DND-41 (cell line): ENCODE results near the gene CFAP73.

Experiments used
- ATAC-seq: fragments of 200-7000 bp; cut with Tn5 transposase; 3 replicates; pipeline ENCODE4 v1.9.1; 2021; ENCODE audit warnings: low read depth; ENCODE audit not compliant: insufficient read depth
- DNase-seq: peaks from one replicate; pipeline ENCODE4 v3.0.0-alpha.2; 2020
- H2AFZ ChIP-seq: 2 replicates; pipeline ENCODE4 v1.6.0; 2012; ENCODE audit warnings: low read depth, low read length
- H3K27ac ChIP-seq: 2 replicates; pipeline ENCODE4 v1.5.1; 2012; ENCODE audit warnings: low read length, inconsistent platforms
- H3K27me3 ChIP-seq: fragments of 200-600 bp; sonication (generic); 2 replicates; pipeline ENCODE4 v1.6.0; 2012; ENCODE audit warnings: low read length, mild to moderate bottlenecking, inconsistent platforms; ENCODE audit not compliant: insufficient read depth, poor library complexity
- H3K36me3 ChIP-seq: 2 replicates; pipeline ENCODE4 v1.5.1; 2012; ENCODE audit warnings: low read length, inconsistent platforms; ENCODE audit not compliant: insufficient read depth
- H3K4me1 ChIP-seq: 2 replicates; pipeline ENCODE4 v1.5.1; 2012; ENCODE audit warnings: mild to moderate bottlenecking, low read length; ENCODE audit not compliant: insufficient read depth
- H3K4me2 ChIP-seq: 2 replicates; pipeline ENCODE4 v1.6.0; 2012; ENCODE audit warnings: mild to moderate bottlenecking, moderate library complexity, low read length, inconsistent platforms; ENCODE audit not compliant: insufficient read depth
- H3K4me3 ChIP-seq, 2 experiments: fragments of 200-600 bp in 1 of 2; shearing (Covaris generic) in 1 of 2; 2 replicates each; pipeline ENCODE4 v1.5.1; 2012 to 2016; ENCODE audit warnings: inconsistent platforms in 2 of 2, low read length in 2 of 2, mild to moderate bottlenecking in 2 of 2, low read depth in 1 of 2, moderate library complexity in 1 of 2
- H3K79me2 ChIP-seq: 2 replicates; pipeline ENCODE4 v1.6.0; 2012; ENCODE audit warnings: low read length, inconsistent platforms; ENCODE audit not compliant: insufficient read depth
- H3K9ac ChIP-seq: 2 replicates; pipeline ENCODE4 v1.6.0; 2012; ENCODE audit warnings: low read depth, mild to moderate bottlenecking, inconsistent platforms, low read length, moderate library complexity
- H3K9me3 ChIP-seq: 2 replicates; pipeline ENCODE4 v1.5.1; 2012; ENCODE audit warnings: low read length, moderate library complexity, mild to moderate bottlenecking, inconsistent platforms; ENCODE audit not compliant: insufficient read depth, severe bottlenecking
- H4K20me1 ChIP-seq: 2 replicates; pipeline ENCODE4 v1.6.0; 2012; ENCODE audit warnings: low read length; ENCODE audit not compliant: insufficient read depth
- EZH2 ChIP-seq: IDR thresholded peaks from 3 replicates; pipeline ENCODE4 v1.6.1; 2012; ENCODE audit warnings: borderline replicate concordance, low read depth, mild to moderate bottlenecking, moderate library complexity, low read length, inconsistent platforms; ENCODE audit not compliant: severe bottlenecking
- TF ChIP-seq, protein P1 (sequence below): IDR thresholded peaks from 2 replicates; pipeline ENCODE4 v1.5.1; 2012; ENCODE audit warnings: borderline replicate concordance, low read length, moderate library complexity, mild to moderate bottlenecking; ENCODE audit not compliant: poor library complexity, severe bottlenecking; ENCODE audit errors: extremely low read depth

The CFAP73 gene

DNA sequence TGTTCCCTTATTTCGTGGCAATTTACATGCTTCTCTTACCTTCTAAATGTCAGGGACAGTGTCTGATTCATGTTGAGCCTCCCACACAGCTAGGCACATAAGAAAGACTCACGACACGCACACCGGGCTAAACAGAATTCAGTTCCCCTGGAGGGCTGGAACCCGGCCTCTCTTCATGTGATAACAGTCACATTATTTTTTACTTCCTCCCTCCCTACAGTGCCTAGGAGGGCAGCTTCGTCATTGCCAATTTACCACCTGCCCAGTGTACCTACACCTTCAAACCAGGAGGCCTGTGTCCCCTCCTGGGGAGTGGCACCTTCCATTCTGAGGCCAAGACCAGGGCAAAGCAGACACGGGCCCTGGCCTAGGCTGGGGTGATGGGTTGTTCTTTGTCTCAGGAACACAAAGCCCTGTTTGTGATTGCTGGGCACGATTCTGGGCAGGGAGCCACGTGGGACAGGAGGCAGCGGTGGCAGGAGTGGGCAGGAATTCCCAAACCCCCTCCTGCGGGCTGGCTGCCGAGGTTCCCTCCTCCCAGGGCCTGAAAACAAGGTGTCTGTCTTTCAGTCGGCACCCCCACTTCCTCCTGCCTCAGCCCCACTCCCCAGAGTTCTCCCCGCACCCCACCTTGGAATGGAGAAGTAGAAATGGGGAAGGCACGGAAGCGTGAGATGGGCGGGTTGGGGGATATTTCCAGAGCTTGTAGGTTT lies 7.2 kb upstream of the CFAP73 start:
- Histone ChIP-seq H4K20me1 (no peaks in the 10 kb centered on the region), H3K36me3 (no peaks in the 10 kb centered on the region), H3K9ac (no peak overlapping the region), H3K9me3 (no peaks in the 10 kb centered on the region), H3K4me3 (no peak overlapping the region), H3K4me2 (no peak overlapping the region), H3K27ac (no peak overlapping the region), H2AFZ (no peak overlapping the region), H3K27me3 (no peaks in the 10 kb centered on the region), H3K79me2 (no peaks in the 10 kb centered on the region), H3K4me1 (no peaks in the 10 kb centered on the region)
- no peak for DNase-seq
- TF ChIP-seq, protein P1, sequence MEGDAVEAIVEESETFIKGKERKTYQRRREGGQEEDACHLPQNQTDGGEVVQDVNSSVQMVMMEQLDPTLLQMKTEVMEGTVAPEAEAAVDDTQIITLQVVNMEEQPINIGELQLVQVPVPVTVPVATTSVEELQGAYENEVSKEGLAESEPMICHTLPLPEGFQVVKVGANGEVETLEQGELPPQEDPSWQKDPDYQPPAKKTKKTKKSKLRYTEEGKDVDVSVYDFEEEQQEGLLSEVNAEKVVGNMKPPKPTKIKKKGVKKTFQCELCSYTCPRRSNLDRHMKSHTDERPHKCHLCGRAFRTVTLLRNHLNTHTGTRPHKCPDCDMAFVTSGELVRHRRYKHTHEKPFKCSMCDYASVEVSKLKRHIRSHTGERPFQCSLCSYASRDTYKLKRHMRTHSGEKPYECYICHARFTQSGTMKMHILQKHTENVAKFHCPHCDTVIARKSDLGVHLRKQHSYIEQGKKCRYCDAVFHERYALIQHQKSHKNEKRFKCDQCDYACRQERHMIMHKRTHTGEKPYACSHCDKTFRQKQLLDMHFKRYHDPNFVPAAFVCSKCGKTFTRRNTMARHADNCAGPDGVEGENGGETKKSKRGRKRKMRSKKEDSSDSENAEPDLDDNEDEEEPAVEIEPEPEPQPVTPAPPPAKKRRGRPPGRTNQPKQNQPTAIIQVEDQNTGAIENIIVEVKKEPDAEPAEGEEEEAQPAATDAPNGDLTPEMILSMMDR, result no peak
- no peak for ATAC-seq

DNA sequence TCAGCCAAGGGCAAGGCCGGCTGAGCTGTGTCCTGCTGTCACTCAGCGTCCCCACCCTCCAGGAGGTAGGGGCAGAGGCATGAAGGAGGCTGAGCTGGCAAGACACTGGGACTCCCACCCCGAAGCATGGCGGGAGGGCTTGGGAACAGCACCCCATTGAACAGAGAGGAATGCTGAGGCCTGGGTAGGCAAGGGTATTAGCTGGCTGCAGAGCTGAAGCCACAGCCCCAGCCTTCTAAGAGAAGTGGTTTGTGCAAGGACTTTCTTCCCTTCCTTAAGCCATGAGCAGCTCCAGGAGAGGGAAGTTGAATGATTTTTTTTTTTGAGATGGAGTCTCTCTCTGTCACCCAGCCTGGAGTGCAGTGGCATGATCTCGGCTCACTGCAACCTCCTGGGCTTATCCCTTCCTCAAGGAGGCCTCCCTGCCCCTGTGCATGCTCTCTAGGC lies 6.6 kb upstream of the CFAP73 start:
- H3K36me3 ChIP-seq, result no peaks in the 10 kb centered on the region

DNA sequence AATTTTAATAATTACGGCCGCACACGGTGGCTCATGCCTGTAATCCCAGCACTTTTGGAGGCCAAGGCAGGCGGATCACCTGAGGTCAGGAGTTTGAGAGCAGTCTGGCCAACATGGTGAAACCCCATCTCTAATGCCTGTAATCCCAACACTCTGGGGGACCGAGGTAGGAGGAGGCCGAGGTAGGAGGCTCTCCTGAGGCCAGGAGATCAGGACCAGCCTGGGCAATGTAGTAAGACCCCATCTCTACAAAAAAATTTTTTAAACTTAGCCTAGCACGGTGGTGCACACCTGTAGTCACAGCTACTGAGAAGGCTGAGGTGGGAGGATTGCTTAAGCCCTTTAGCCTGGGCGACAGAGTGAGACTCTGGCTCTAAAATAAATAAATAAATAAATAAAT lies 5.6 kb upstream of the CFAP73 start:
- H3K79me2 ChIP-seq, result no peaks in the 10 kb centered on the region
- no peak for ATAC-seq

More for the DNA sequence above, 6.6 kb upstream of the CFAP73 start:
- Histone ChIP-seq H2AFZ (no peak overlapping the region), H4K20me1 (no peaks in the 10 kb centered on the region), H3K4me2 (no peak overlapping the region), H3K27ac (no peak overlapping the region), H3K4me1 (no peaks in the 10 kb centered on the region), H3K27me3 (no peaks in the 10 kb centered on the region), H3K4me3 (no peak overlapping the region), H3K9me3 (no peaks in the 10 kb centered on the region), H3K79me2 (no peaks in the 10 kb centered on the region), H3K9ac (no peak overlapping the region)
- no peak for TF ChIP-seq EZH2
- TF ChIP-seq, protein P1, result no peak
- DNase-seq (no peak), ATAC-seq (no peak)

More for the DNA sequence above, 5.6 kb upstream of the CFAP73 start:
- Histone ChIP-seq H3K4me3 (no peak overlapping the region), H3K9ac (no peak overlapping the region), H3K36me3 (no peaks in the 10 kb centered on the region), H3K4me2 (no peak overlapping the region), H3K9me3 (no peaks in the 10 kb centered on the region), H4K20me1 (no peaks in the 10 kb centered on the region), H3K27ac (no peak overlapping the region), H3K4me1 (no peaks in the 10 kb centered on the region), H2AFZ (no peak overlapping the region), H3K27me3 (no peaks in the 10 kb centered on the region)
- no peak for DNase-seq
- TF ChIP-seq, protein P1, result no peak
- no peak for TF ChIP-seq EZH2
